NCI-H1092 treated with DMSO at 0.1 percent for 48 hours (cell line): ENCODE measurements around the gene PCDHGC3.

Experiments
- DNase-seq: peaks from one replicate; lab custom pipeline; 2025; lab: John Stamatoyannopoulos, UW

Gene PCDHGC3

GRCh38 chr5:141524604-141525597 lies 49.1 kb downstream of the PCDHGC3 start:
- DNase-seq, result peak; percentile 83

GRCh38 chr5:141525653-141526052 lies 49.9 kb downstream of the PCDHGC3 start:
- DNase-seq, result no peak

- no peak for DNase-seq
Observed at GRCh38 chr5:141527426-141527825, 51.7 kb downstream of the PCDHGC3 start.
